H54 (cell line): ENCODE results near the gene EIF3A.

ENCODE experiments used
- DNase-seq: peaks from one replicate; pipeline ENCODE4 v3.0.0; 2011; ENCODE audit warnings: low spot score, mixed read lengths; ENCODE audit not compliant: insufficient read length
- FAIRE-seq: peaks from 3 replicates; lab custom pipeline; 2011; peaks lifted over from hg19 to GRCh38; lab: Jason Lieb, UNC
- POLR2A ChIP-seq: IDR thresholded peaks from 2 replicates; pipeline ENCODE4 v1.6.1; 2011; ENCODE audit warnings: low read depth, mild to moderate bottlenecking, low read length

EIF3A gene

DNA sequence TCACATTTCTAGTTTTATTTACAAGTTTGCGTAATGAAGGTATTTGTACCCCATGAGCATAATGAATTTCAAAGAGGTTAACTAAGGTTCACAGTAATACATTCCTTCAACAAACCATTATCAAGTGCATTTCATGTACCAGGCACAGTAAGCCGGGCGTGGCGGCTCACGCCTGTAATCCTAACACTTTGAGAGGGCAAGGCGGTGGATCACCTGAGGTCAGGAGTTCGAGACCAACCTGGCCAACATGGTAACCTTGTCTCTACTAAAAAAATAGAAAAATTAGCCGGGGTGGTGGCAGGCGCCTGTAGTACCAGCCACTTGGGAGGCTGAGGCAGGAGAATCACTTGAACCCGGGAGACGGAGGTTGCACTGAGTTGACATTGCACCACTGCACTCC, 4.3 kb upstream of the EIF3A start:
- TF ChIP-seq POLR2A = no peak
- DNase-seq = no peak

DNA sequence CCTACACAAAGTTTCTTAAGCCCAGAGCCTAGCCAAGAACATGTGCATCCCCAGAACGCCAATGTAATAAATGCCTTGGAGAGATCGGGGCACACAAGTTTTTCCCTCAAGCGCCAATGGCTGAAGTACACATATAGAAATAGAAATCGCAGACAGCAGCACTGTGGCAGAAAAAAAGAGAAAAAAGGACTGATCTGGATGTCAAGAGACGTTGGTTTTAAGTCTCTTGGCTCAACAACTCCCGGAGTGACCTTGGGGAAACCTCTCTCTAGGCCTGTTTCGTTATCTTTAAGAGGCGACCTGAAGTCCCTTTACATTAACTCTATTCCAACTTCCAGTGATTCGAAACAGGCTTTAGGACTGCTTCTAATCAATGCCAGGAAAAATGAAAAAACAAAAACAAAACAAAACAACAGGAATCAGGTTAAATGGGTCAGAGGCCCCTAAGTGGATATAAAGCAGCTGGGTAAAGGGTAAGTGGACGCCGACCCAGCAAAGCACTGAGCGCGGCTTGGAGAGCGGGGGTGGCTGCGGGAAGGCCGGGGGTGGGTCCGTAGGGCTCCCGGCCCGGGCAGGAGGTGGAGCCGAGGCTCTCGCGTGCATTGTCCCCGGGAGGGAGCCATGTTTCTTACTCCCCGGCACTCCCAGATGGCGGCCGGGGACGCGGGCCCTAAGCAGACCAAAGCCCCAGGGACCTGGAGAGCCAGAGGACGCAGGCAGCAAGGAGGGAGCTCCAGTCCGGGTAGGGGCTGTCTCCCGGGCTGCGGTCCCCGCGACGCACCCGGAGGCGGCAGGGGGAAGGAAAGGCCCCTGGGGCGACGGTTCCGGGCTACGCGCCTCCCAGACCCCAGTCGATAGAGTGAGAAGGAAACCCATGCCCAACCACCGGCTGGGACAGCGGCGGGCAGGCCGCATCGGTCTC, 757 bp downstream of the EIF3A start:
- peak; percentile 58; the same call in 1 of the 2 replicates for TF ChIP-seq POLR2A
- DNase-seq (peak; percentile 56), FAIRE-seq (no peak)

More for the DNA sequence above, 4.3 kb upstream of the EIF3A start:
- FAIRE-seq = no peak

DNA sequence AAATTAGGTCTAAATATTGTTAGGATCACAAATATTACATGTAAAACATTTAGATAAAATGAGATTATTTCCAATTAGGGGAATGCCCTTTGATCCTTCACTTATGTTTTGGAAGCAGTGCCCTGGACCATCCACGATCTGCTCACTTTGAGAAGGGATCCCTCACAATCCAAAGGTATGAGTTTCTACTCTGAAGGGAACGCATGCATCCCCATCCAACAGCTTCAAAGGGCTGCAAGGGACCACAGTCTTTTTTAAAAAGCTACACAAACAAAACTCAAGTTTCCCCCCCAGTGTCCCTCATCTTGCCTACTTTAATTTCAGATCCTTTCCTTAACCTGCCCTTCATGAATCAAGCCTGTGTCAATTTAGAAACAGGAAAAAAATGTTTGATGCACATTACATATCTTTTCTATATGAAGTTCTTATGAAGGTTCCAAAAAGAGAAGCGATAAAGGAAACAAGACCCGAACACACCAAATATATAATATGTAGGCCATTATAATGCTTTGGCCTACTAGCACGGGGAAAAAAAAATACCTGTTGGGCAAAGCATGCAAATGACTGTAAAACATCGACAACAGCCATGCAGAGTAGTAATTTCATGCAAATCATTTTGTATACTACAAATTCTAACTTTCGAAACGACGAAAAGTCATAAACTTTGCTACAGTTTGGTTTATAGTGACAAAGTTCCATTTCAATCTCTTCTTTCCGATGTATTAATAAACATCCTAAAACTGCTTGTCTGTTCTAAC, 2.0 kb downstream of the EIF3A start:
- no peak for DNase-seq
- no peak for TF ChIP-seq POLR2A
- FAIRE-seq = no peak

DNA sequence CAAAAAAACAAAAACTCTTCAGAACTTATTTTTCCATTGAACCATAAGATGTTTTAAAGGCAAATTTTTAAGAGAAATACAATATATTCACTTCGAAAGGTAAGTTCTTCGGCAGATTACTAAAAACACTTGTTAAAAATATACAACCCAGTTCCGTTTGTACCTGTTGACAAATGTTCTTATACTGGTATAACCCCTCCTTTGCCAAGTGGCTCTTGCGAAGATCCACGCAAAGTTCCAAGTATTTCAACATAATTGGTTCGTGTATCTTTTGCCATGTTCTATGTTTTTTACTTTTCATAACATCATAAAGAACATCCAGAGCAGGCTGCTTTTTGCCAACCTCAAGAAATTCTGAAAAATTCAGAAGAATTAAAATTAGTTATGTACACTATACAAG, 7.0 kb downstream of the EIF3A start:
- FAIRE-seq (no peak), DNase-seq (no peak)
- no peak for TF ChIP-seq POLR2A

DNA sequence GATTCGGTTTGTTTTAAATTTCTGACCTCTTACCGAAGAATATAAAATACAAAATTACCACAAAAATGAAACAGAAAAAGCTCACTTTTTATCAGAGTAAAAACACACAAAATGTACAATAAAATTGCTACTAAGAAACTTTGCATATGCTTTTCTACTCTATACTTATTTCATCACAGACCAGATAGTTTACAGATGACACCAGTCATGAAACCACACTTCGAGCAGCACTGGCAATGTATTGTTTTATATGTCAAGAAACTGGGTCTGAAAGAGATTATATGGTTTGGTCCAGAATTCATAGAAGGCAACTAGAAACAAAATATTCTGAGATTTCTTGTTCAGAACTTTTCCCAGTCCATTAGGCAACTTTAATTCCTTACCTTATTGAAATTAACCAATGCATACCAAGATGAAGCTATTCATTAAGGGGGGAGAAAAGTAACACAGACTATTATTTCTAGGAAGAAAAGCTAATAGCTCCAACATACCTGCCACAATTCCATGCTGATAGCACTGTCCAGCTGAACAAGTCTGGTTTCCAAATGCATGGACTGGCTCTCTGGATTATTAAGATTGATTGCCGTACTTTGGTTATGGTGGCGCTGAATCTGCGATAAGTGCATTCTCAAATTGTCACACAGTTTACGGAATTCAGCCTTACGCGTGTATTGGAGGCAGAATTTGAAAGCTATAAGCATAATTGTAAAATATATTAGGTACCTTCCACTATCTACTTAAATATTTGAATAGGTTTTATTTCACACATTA, 10.0 kb downstream of the EIF3A start:
- no peak for FAIRE-seq
- no peak for DNase-seq
- no peak for TF ChIP-seq POLR2A

DNA sequence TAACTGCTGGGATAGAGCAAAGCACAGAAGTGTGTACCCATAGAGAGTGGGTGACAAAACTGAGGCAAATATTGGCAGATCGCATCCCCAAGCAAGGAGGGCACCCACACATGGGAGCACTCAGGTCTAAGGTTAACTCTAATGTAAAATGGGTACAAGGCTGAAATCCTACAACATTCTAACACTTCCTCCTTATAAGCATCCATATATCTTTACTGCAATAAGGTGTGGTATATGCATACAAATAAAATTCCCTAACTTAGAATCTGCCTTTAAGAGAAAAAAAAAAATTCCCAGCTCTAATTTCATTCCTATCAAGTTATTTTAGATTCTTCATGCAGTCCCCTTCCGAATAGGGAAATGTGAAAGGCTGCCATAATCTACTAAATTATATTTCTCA, 18.7 kb downstream of the EIF3A start:
- DNase-seq (no peak), FAIRE-seq (no peak)
- TF ChIP-seq POLR2A = no peak

DNA sequence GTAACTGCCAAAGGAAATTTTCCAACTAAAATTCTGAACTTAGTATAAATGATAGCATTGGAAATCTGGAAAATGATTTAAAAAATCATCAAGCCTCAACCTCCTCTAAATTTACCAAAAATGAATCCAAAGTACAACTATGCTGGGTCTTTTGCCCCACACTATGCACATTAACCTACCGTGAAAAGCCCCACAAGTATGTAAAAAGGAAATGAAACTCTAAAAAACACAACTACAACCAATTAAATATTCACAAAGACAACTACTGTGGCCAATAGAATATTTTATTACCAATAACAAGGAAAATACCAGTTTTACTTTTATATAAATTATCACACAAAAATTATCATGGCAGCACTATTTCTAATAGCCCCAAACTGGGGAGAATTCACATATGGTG, 19.3 kb downstream of the EIF3A start:
- DNase-seq = no peak
- TF ChIP-seq POLR2A = no peak
- FAIRE-seq = no peak

DNA sequence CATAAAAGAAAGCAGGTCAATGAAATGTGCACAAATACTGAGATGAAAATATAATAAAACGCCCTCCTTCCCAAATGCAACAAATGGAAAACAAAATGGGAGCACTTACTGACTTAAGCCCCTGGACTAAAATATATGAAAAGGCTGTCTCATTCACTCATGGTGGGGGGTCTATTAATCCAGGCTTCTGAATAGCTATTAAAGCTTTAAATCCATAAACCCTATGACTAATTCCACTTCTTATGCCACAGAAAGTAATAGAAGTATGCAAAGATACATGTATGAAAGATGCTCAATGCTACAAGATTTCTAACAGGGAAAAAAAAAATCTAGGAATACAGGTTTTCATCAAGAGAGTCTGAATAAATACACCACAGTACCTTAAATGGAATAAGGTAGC, 20.5 kb downstream of the EIF3A start:
- DNase-seq = no peak
- no peak for FAIRE-seq
- no peak for TF ChIP-seq POLR2A

DNA sequence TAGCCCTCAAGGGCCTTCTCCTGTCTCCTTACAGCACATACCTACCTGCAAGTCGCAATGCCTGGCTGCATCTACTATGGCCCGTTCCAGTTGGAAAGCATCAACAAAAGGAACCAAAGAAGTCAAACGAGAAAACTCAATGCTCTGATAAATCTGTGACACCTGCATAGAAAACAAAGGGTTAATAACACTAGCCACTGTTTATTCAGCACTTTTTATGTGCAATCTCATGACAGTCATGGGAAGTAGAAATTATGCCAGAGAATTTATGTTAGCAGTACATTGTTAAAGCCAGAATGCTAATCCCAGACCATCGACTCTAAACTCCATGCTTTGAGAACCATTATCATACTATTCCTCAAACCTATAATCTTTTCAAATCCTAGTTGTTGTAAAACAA, 21.1 kb downstream of the EIF3A start:
- FAIRE-seq (no peak), DNase-seq (no peak)
- TF ChIP-seq POLR2A = no peak

DNA sequence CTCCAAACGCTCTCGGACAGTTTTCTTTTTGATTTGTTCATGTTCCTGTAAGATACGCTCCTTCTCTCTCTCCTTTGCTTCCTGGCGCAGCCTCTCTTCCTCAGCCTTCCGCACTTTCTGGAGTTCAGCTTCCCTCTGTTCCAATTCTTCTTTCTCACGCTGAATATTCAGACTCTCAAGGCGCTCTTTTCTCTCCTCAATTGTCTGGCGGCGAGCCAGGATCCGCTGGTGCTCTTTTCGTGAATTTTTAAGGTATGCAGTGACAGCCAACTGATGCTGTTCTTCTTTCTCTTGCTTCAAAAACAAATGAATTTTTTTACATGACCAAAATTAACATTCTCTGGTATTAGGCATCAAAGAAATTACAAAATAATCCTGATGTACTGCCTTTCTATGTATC, 22.6 kb downstream of the EIF3A start:
- TF ChIP-seq POLR2A = no peak

DNA sequence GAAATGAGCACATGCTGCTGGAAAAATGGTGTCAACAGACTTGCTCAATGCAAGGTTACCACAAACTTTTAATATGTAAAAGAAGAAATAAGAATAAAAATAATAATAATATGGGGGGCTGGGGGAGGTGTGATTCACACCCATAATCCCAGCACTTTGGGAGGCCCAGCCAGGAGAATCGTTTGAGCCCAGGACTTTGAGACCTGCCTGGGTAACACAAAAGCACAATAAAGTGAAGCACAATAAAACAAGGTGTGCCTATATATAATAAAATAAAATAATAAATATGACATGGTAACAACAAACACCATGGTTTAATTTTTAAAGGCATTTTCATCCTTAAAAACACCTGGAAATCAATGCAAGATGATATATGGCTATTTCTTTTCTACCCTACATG, 25.1 kb downstream of the EIF3A start:
- DNase-seq (no peak), FAIRE-seq (no peak)

More for the DNA sequence above, 22.6 kb downstream of the EIF3A start:
- DNase-seq (no peak), FAIRE-seq (no peak)

DNA sequence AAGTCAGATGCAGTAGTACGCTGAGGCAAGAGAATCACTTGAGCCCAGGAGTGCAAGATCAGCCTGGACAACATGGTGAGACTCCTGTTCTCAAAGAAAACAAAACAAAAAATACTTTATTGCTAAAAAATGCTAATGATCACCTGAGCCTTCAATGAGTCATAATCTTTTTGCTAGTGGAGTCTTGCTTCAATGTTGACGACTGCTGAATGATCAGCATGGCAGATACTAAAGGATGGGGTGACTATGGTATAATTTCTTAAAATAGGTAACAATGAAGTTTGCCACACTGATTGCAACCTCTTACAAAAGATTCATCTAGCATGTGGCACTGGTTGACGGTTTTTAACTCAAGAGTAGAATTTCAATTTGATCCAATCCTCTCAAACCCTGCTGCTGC, 28.8 kb downstream of the EIF3A start:
- FAIRE-seq = no peak
- no peak for TF ChIP-seq POLR2A
- no peak for DNase-seq

More for the DNA sequence above, 25.1 kb downstream of the EIF3A start:
- TF ChIP-seq POLR2A = no peak

DNA sequence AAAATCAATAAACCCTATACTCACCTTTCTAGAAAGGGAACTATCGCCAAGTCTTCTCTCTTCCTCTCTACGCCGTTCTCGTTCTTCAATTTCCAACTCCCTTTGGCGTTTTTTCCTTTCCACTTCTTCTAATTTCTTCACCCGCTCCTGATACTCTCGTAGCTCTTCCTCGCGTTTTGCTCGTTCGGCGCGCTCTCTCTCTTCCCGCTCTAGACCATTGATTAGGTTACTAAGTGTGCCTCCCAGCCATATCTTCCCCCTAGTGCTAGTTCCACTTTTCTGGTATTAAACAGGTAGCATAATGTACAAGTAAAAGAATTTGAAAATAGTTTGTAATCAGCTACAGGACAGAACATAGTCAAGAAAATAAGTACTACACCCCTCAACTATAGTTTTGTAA, 30.8 kb downstream of the EIF3A start:
- no peak for TF ChIP-seq POLR2A
- FAIRE-seq = no peak
- DNase-seq = no peak

DNA sequence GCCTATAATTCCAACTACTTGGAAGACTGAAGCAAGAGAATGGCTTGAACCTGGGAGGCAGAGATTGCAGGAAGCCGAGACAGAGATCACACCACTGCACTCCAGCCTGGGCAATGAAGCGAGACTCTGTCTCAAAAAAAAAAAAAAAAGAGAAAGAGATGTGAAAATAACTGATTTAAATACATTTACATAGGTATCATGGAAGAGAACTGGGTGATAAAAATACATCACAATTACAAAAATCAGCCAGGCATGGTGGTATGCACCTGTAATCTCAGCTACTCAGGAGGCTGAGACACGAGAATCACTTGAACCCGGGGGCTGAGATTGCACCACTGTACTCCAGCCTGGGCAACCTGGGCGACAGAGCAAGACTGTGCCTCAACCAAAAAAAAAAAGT, 31.3 kb downstream of the EIF3A start:
- TF ChIP-seq POLR2A = no peak
- no peak for FAIRE-seq
- DNase-seq = no peak

DNA sequence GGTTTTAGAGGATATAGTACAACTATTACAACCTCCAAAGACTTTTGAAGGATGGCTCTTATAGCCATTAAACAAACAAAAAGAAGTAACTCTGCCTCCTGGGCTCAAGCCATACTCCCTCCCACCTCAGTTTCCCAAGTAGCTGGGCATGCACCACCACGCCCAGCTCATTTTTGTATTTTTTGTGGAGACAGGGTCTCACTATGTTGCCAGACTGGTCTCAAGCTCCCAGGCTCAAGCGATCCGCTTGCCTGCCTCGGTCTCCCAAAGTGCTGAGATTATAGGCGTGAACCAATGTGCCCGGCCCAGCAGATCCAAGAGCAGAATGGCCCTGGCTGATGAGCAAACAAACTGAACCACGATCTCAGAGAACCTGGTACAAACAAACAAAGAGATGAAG, 35.1 kb downstream of the EIF3A start:
- FAIRE-seq = no peak
- TF ChIP-seq POLR2A = no peak
- DNase-seq = no peak
